Measurements from ENCODE around the gene CHN1. TPM values are rescaled to one million over a fixed set of nuclear protein-coding genes. Genes with fewer than 3 reads are reported as not detected.

Gene CHN1
- total RNA-seq, 4 donors from 2014 or later: 0.66 to 4.7 (median 2.4) TPM

GRCh38 chr2:174840436-174840835 is 164.7 kb downstream of the CHN1 start:
- in situ Hi-C loops (cut with MboI; ENCODE audit: low sequenced_read_pairs in 4 of 4): no loop called here
- no peaks in the 10 kb centered on the region for H3K27me3 ChIP-seq
- H3K27ac ChIP-seq: no peak overlapping the region
- intact Hi-C loops (cut with DNase I; ENCODE audit: low total_unique reads): no loop called here
- no peaks in the 10 kb centered on the region for H3K36me3 ChIP-seq
- no peaks in the 10 kb centered on the region for H3K9me3 ChIP-seq
- DNase-seq: no peak
- ATAC-seq: no peak
- TF ChIP-seq, protein P1, sequence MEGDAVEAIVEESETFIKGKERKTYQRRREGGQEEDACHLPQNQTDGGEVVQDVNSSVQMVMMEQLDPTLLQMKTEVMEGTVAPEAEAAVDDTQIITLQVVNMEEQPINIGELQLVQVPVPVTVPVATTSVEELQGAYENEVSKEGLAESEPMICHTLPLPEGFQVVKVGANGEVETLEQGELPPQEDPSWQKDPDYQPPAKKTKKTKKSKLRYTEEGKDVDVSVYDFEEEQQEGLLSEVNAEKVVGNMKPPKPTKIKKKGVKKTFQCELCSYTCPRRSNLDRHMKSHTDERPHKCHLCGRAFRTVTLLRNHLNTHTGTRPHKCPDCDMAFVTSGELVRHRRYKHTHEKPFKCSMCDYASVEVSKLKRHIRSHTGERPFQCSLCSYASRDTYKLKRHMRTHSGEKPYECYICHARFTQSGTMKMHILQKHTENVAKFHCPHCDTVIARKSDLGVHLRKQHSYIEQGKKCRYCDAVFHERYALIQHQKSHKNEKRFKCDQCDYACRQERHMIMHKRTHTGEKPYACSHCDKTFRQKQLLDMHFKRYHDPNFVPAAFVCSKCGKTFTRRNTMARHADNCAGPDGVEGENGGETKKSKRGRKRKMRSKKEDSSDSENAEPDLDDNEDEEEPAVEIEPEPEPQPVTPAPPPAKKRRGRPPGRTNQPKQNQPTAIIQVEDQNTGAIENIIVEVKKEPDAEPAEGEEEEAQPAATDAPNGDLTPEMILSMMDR (IDR thresholded peaks at IDR 0.05 in 4 of 5, conservative IDR thresholded peaks at IDR 0.05 in 1 of 5): no peak
- no peak for TF ChIP-seq POLR2A (IDR thresholded peaks at IDR 0.05)
- no peak overlapping the region for H3K4me3 ChIP-seq
- H3K4me1 ChIP-seq: peaks cover 0 to 9% of the 10 kb centered on the region in 2 donors

DNA sequence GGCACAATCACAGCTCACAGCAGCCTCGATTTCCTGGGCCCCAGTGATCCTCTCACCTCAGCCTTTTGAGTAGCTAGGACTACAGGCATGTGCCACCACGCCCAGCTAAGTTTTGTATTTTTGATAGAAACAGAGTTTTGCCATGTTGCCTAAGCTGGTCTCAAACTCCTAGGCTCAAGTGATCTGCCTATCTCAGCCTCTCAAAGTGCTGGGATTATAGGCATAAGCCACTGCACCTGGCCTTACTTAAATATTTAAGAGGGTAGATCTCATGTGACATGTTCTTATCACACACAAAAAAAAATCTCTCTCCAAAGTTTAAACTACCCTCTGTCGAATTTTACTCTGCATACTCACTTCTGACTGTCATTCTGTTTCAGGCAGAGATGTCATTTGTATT is 165.5 kb downstream of the CHN1 start:
- intact Hi-C loops (cut with DNase I; ENCODE audit: low total_unique reads): no loop called here

DNA sequence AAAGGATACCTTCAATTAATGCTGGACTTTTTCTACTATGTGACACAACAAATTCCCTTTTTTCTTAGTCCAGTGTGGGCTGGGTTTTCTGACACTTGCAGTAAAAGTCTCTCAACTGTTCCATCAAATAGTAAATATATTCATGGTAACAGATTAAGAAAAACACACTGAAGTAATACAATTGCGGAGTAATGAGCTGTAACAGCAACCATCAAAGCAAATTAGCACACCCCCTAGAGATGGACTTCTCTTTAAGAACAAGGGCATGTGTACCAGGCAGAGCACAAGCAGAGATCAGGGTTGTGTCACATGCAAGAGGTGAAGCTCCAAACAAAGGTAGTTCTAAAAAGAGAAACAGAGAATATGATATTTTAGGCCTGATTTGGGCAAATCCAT is 168.2 kb downstream of the CHN1 start:
- Histone ChIP-seq H3K4me3 (no peak overlapping the region), H3K27ac (no peak overlapping the region), H3K9me3 (no peaks in the 10 kb centered on the region), H3K27me3 (no peaks in the 10 kb centered on the region), H3K4me1 (peaks cover 0 to 9% of the 10 kb centered on the region in 2 donors), H3K36me3 (no peaks in the 10 kb centered on the region)
- no peak for TF ChIP-seq POLR2A (IDR thresholded peaks at IDR 0.05)
- TF ChIP-seq, protein P1 (IDR thresholded peaks at IDR 0.05 in 4 of 5, conservative IDR thresholded peaks at IDR 0.05 in 1 of 5): no peak
- ATAC-seq: no peak
- DNase-seq: no peak
- intact Hi-C loops (cut with DNase I; ENCODE audit: low total_unique reads): no loop called here
- in situ Hi-C loops (cut with MboI; ENCODE audit: low sequenced_read_pairs in 4 of 4): no loop called here

More for the DNA sequence above, 165.5 kb downstream of the CHN1 start:
- Histone ChIP-seq H3K9me3 (no peaks in the 10 kb centered on the region), H3K27ac (no peak overlapping the region), H3K4me3 (no peak overlapping the region), H3K36me3 (no peaks in the 10 kb centered on the region), H3K4me1 (peaks cover 0 to 9% of the 10 kb centered on the region in 2 donors), H3K27me3 (no peaks in the 10 kb centered on the region)
- no peak for ATAC-seq
- no peak for DNase-seq
- in situ Hi-C loops (cut with MboI; ENCODE audit: low sequenced_read_pairs in 4 of 4): no loop called here
- TF ChIP-seq, protein P1 (IDR thresholded peaks at IDR 0.05 in 4 of 5, conservative IDR thresholded peaks at IDR 0.05 in 1 of 5): no peak
- no peak for TF ChIP-seq POLR2A (IDR thresholded peaks at IDR 0.05)

DNA sequence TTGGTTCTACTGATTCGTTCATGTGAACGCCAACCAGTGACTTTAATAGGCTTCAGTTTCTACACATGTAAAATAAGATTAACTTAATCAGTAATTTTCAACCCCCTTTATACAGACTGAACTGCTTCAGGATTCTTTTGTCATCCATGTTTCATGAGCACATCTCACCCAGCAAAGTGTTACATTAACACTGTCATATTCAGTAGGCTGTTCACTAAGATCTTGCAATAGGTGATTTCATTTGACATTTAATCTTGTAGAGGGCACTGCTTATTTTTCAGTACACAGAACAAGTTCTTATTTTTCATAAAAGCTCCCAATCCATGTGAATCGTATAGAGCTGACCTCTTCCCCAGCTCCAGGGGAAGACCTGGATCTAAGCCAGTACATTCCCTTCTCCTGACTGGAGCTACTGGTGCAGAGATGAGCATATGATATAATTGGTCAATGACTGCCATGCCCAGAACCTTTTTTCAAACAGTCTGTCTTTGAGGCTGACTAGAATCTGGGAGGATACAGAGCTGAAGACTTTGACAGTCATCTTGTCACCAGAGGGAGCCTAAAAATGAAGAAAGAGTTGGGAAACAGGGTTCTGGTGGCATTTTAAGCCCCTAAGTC is 168.7 kb downstream of the CHN1 start:
- DNase-seq: no peak
- Histone ChIP-seq H3K9me3 (no peaks in the 10 kb centered on the region), H3K27me3 (no peaks in the 10 kb centered on the region), H3K4me3 (no peak overlapping the region), H3K4me1 (peaks cover 0 to 9% of the 10 kb centered on the region in 2 donors), H3K27ac (no peak overlapping the region), H3K36me3 (no peaks in the 10 kb centered on the region)
- intact Hi-C loops (cut with DNase I; ENCODE audit: low total_unique reads) (no loop called here), in situ Hi-C loops (cut with MboI; ENCODE audit: low sequenced_read_pairs in 4 of 4) (no loop called here)
- TF ChIP-seq, protein P1 (IDR thresholded peaks at IDR 0.05 in 4 of 5, conservative IDR thresholded peaks at IDR 0.05 in 1 of 5): no peak
- TF ChIP-seq POLR2A (IDR thresholded peaks at IDR 0.05): no peak
- ATAC-seq: peak; percentile 46 to 81

DNA sequence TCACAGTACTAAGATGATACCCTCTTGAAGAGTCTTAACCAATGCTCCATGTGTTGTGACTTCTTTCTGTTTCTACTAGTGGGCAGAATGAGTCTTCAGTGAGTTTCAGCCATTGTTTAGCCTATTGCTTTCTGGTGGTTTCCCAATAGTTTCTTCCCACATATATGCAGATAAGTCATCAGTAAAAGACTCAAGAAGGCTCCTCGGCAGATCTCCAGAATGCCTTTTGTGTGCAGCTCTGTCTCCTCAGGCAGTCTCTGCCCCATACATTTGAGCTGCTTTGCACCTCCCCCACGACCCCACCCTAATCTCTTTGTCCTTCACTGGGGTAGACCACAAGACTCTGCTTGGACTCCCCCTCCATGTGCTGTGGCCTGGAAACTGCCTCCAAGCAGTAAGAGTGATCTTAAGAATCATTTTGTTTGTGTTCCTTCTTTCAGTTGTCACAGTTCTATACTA is 169.4 kb downstream of the CHN1 start:
- ATAC-seq (no peak), DNase-seq (no peak)
- in situ Hi-C loops (cut with MboI; ENCODE audit: low sequenced_read_pairs in 4 of 4) (no loop called here), intact Hi-C loops (cut with DNase I; ENCODE audit: low total_unique reads) (no loop called here)
- TF ChIP-seq, protein P1 (IDR thresholded peaks at IDR 0.05 in 4 of 5, conservative IDR thresholded peaks at IDR 0.05 in 1 of 5): no peak
- TF ChIP-seq POLR2A (IDR thresholded peaks at IDR 0.05): no peak
- Histone ChIP-seq H3K27me3 (no peaks in the 10 kb centered on the region), H3K4me3 (no peak overlapping the region), H3K4me1 (peaks cover 0 to 9% of the 10 kb centered on the region in 2 donors), H3K9me3 (no peaks in the 10 kb centered on the region), H3K36me3 (no peaks in the 10 kb centered on the region), H3K27ac (no peak overlapping the region)

Data from gastrocnemius medialis (tissue), 4 donors.